Body of pancreas (tissue), 4 donors: ENCODE results near the gene ICE1. TPM values are rescaled to one million over a fixed set of nuclear protein-coding genes. Genes with fewer than 3 reads are reported as not detected.

ENCODE experiments used
- ATAC-seq: fragments of 150-250 bp; one replicate; pipeline ENCODE4 v1.9.1; 2016
- DNase-seq, 4 donors: peaks; one replicate each; pipeline ENCODE4 v3.0.0-alpha.2; 2019
- H3K27ac ChIP-seq, 4 donors: fragments of 200-600 bp; sonication (generic); 1 replicate in 3 of 4; 2 replicates in 1 of 4; pipeline versions ENCODE4 v1.5.1 to v1.6.1; 2016 to 2019; ENCODE audit warnings: mild to moderate bottlenecking in 1 of 4, mixed read lengths in 1 of 4, moderate library complexity in 1 of 4
- H3K27me3 ChIP-seq, 2 donors: fragments of 200-600 bp; sonication (generic); one replicate each; pipeline ENCODE4 v1.6.0; 2016; ENCODE audit warnings: mild to moderate bottlenecking in 1 of 2
- H3K36me3 ChIP-seq, 2 donors: fragments of 200-600 bp; sonication (generic); replicated peaks in 1 of 2; 2 replicates each; pipeline ENCODE4 v1.5.1; 2016; ENCODE audit warnings: low read depth in 2 of 2; ENCODE audit not compliant: insufficient read depth in 1 of 2
- H3K4me1 ChIP-seq: fragments of 200-600 bp; sonication (generic); one replicate; pipeline ENCODE4 v1.6.0; 2016
- H3K4me3 ChIP-seq, 2 donors: fragments of 200-600 bp; sonication (generic); 1 replicate in 1 of 2; 2 replicates in 1 of 2; pipeline ENCODE4 v1.5.1; 2016 to 2019
- H3K9me3 ChIP-seq, 3 donors: fragments of 200-600 bp; sonication (generic); 1 replicate in 2 of 3; 2 replicates in 1 of 3; pipeline ENCODE4 v1.5.1; 2016
- POLR2A ChIP-seq, 3 donors: fragments of 450-650 bp; IDR thresholded peaks; one replicate each; pipeline ENCODE4 v1.6.1; 2016; ENCODE audit warnings: antibody characterized with exemption in 3 of 3, mild to moderate bottlenecking in 2 of 3
- WGBS, 2 donors: methylation state at CpG; one replicate each; pipeline ENCODE4 v1.1.5; 2017; 5-methylcytosine and 5-hydroxymethylcytosine counted together
- intact Hi-C: fragments of 100-400 bp; cut with DNase I; formaldehyde crosslinking; loops from one replicate; pipeline ENCODE4 v1.15.1; 2023
- total RNA-seq, 2 donors: library from RNA; depleted of rRNA; stranded (reverse); fragments of >200 nt; gene quantifications; one replicate each; pipeline ENCODE4 v1.1.0, GENCODE V29; 2016
- TF ChIP-seq, protein P1 (sequence below), 7 experiments: fragments of 450-650 bp in 4 of 7; fragments of 200-600 bp in 3 of 7; sonication (generic) in 3 of 7; IDR thresholded peaks; one replicate each; pipeline ENCODE4 v1.5.1; 2016 to 2019; ENCODE audit warnings: antibody characterized with exemption in 7 of 7

The ICE1 gene
- total RNA-seq, 2 donors from 2014 or later: 13.5 to 15.6 TPM

DNA sequence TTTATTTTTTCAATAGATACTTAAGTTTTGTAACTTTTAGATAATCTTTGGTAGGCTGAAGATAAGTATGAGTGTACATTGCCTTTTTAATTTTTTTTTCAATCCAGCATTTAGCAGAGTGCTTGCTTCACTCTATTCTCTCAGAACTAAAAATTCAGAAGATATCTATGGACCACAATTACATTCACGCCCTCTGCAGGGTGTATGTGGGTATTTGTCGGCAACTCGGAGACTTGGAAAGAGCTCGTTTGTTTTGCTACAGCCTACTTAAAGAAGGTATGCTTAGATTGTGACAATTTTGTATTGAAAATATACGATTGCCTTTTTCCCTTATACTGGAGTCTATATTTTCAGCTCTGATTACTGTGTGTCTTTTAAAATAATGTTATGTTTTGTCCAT is 43.8 kb downstream of the ICE1 start:
- Histone ChIP-seq H3K4me1 (no peaks in the 10 kb centered on the region), H3K27ac (no peak overlapping the region), H3K9me3 (no peaks in the 10 kb centered on the region), H3K27me3 (no peaks in the 10 kb centered on the region), H3K36me3 (peaks cover 0 to 27% of the 10 kb centered on the region in 2 donors), H3K4me3 (no peak overlapping the region)
- WGBS, 2 donors: 90 to 95% methylated on average over 5 of the region's 5 CpGs
- DNase-seq (no peak), ATAC-seq (no peak)
- no peak for TF ChIP-seq POLR2A (IDR thresholded peaks at IDR 0.05)
- TF ChIP-seq, protein P1, sequence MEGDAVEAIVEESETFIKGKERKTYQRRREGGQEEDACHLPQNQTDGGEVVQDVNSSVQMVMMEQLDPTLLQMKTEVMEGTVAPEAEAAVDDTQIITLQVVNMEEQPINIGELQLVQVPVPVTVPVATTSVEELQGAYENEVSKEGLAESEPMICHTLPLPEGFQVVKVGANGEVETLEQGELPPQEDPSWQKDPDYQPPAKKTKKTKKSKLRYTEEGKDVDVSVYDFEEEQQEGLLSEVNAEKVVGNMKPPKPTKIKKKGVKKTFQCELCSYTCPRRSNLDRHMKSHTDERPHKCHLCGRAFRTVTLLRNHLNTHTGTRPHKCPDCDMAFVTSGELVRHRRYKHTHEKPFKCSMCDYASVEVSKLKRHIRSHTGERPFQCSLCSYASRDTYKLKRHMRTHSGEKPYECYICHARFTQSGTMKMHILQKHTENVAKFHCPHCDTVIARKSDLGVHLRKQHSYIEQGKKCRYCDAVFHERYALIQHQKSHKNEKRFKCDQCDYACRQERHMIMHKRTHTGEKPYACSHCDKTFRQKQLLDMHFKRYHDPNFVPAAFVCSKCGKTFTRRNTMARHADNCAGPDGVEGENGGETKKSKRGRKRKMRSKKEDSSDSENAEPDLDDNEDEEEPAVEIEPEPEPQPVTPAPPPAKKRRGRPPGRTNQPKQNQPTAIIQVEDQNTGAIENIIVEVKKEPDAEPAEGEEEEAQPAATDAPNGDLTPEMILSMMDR (IDR thresholded peaks at IDR 0.05): no peak
- intact Hi-C loops: no loop called here

- DNase-seq (no peak), ATAC-seq (no peak)
- no peaks in the 10 kb centered on the region for H3K9me3 ChIP-seq
- H3K36me3 ChIP-seq: peaks cover 0 to 17% of the 10 kb centered on the region in 2 donors
- no peaks in the 10 kb centered on the region for H3K4me1 ChIP-seq
- H3K27me3 ChIP-seq: no peaks in the 10 kb centered on the region
- H3K4me3 ChIP-seq: no peak overlapping the region
- intact Hi-C loops: no loop called here
- no peak overlapping the region for H3K27ac ChIP-seq
- 96 to 97% methylated on average over 4 of the region's 4 CpGs for WGBS, 2 donors
- no peak for TF ChIP-seq POLR2A (IDR thresholded peaks at IDR 0.05)
- TF ChIP-seq, protein P1 (IDR thresholded peaks at IDR 0.05): no peak
Measured at GRCh38 chr5:5467737-5468136, 45.3 kb downstream of the ICE1 start.

GRCh38 chr5:5470933-5471332 is 48.5 kb downstream of the ICE1 start:
- no peaks in the 10 kb centered on the region for H3K9me3 ChIP-seq
- H3K27ac ChIP-seq: no peak overlapping the region
- intact Hi-C loops: no loop called here
- no peak for ATAC-seq
- DNase-seq: no peak
- H3K27me3 ChIP-seq: no peaks in the 10 kb centered on the region
- H3K4me1 ChIP-seq: no peaks in the 10 kb centered on the region
- H3K36me3 ChIP-seq: peaks cover 0 to 20% of the 10 kb centered on the region in 2 donors
- H3K4me3 ChIP-seq: no peak overlapping the region
- TF ChIP-seq, protein P1 (IDR thresholded peaks at IDR 0.05): no peak
- TF ChIP-seq POLR2A (IDR thresholded peaks at IDR 0.05): no peak

DNA sequence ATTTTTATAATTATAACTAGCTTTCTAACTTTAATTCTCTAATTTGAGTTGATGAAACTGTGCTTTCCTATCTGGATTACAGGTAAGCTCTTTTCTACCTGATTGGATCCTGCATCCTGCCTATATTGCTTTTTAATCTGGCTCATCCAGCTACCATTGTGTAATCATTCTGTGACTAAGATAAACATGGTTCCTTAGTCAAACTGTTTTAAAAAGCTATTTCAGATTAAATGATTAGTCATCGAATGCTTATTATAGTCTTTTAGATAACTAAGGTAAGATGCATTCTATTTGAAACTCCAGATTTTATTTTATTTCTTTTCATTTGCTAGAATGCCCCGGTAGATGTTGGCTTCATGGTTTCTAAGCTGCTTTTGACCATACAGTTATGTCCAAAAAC is 50.7 kb downstream of the ICE1 start:
- H3K36me3 ChIP-seq: peaks cover 0 to 16% of the 10 kb centered on the region in 2 donors
- DNase-seq (no peak), ATAC-seq (no peak)
- H3K4me1 ChIP-seq: no peaks in the 10 kb centered on the region
- H3K27me3 ChIP-seq: no peaks in the 10 kb centered on the region
- no peak for TF ChIP-seq POLR2A (IDR thresholded peaks at IDR 0.05)
- TF ChIP-seq, protein P1 (IDR thresholded peaks at IDR 0.05): no peak
- H3K4me3 ChIP-seq: no peak overlapping the region
- H3K9me3 ChIP-seq: no peaks in the 10 kb centered on the region
- no peak overlapping the region for H3K27ac ChIP-seq
- intact Hi-C loops: no loop called here
- 90 to 92% methylated on average over 2 of the region's 2 CpGs for WGBS, 2 donors

DNA sequence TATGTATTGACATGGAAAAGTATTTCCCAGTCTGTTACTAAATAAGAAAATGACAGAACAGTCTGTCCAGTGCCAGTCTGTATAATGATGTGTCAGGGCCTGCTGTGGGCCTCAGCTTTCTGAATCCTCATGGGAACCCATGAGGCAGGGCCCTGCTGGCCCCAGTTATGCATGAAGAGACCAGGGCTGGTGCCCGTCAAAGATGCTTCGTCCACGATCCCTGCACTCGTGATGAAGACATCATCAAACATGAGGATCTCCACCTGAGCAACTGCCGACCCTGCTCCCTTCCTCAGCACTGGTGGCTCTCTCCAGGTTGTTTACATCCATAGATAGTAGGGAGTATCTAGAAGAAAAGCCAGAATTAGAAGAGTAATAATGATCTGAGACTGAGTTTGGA is 52.5 kb downstream of the ICE1 start:
- ATAC-seq: no peak
- TF ChIP-seq POLR2A (IDR thresholded peaks at IDR 0.05): no peak
- TF ChIP-seq, protein P1 (IDR thresholded peaks at IDR 0.05): no peak
- Histone ChIP-seq H3K36me3 (peaks cover 0 to 16% of the 10 kb centered on the region in 2 donors), H3K4me3 (no peak overlapping the region), H3K9me3 (no peaks in the 10 kb centered on the region), H3K27me3 (no peaks in the 10 kb centered on the region), H3K4me1 (no peaks in the 10 kb centered on the region), H3K27ac (no peak overlapping the region)
- DNase-seq: no peak
- WGBS, 2 donors: 91 to 93% methylated on average over 5 of the region's 5 CpGs
- intact Hi-C loops: no loop called here
